HepG2 (cell line): ENCODE results near the gene SPOCD1. TPM values are rescaled to one million over a fixed set of nuclear protein-coding genes. Genes with fewer than 3 reads are reported as not detected.

ENCODE experiments used
- ATAC-seq: fragments of 200-7000 bp; cut with Tn5 transposase; 3 replicates; pipeline ENCODE4 v1.9.1; 2020; ENCODE audit warnings: mild to moderate bottlenecking, moderate library complexity
- BruUV-seq: library from RNA; stranded (reverse); fragments of 400-500 nt; replicated peaks from 2 replicates; lab custom pipeline; 2021; lab: Mats Ljungman, UMichigan
- CTCF ChIA-PET: fragments of 300-600 bp; formaldehyde crosslinking; extraction: SDS; loops from one replicate; lab custom pipeline; 2021; ENCODE audit warnings: low total read pairs, inconsistent platforms, low intra/inter-chr PET ratio; lab: Yijun Ruan, JAX
- POLR2A ChIA-PET: fragments of 350-600 bp; sonication (Branson Sonifier 250); formaldehyde crosslinking; loops from one replicate; lab custom pipeline; 2020; ENCODE audit warnings: antibody characterized with exemption, inconsistent platforms; lab: Yijun Ruan, JAX
- DNase-seq: peaks from one replicate; pipeline ENCODE4 v3.0.0-alpha.2; 2015; ENCODE audit warnings: low spot score
- FAIRE-seq: peaks from 3 replicates; lab custom pipeline; 2011; peaks lifted over from hg19 to GRCh38; lab: Jason Lieb, UNC
- H2AFZ ChIP-seq: one replicate; pipeline ENCODE4 v1.6.1; 2011; ENCODE audit warnings: low read length, inconsistent platforms
- H3K27ac ChIP-seq: fragments of 300-600 bp; 3 replicates; pipeline ENCODE4 v1.8.0; 2011; ENCODE audit warnings: mixed run types, mild to moderate bottlenecking, mixed read lengths, low read length, inconsistent platforms; ENCODE audit not compliant: insufficient read depth; ENCODE audit errors: extremely low read length
- H3K27me3 ChIP-seq, 2 experiments: fragments of 200-600 bp in 1 of 2; 2 replicates in 1 of 2; 3 replicates in 1 of 2; pipeline versions ENCODE4 v1.6.0 to v1.8.0; 2011; ENCODE audit warnings: low read length in 2 of 2, mild to moderate bottlenecking in 2 of 2, moderate library complexity in 2 of 2, inconsistent platforms in 1 of 2; ENCODE audit not compliant: insufficient read depth in 2 of 2, control insufficient read depth in 1 of 2
- H3K36me3 ChIP-seq, 2 experiments: fragments of 200-600 bp in 1 of 2; replicated peaks in 1 of 2; 2 replicates in 1 of 2; 3 replicates in 1 of 2; pipeline versions ENCODE4 v1.5.1 to v1.8.0; 2011; ENCODE audit warnings: low read length in 2 of 2, inconsistent platforms in 1 of 2; ENCODE audit not compliant: insufficient read depth in 2 of 2, control insufficient read depth in 1 of 2
- H3K4me1 ChIP-seq: 2 replicates; pipeline ENCODE4 v1.5.1; 2012; ENCODE audit warnings: low read length, inconsistent platforms; ENCODE audit not compliant: insufficient read depth
- H3K4me2 ChIP-seq: 2 replicates; pipeline ENCODE4 v1.6.0; 2011; ENCODE audit warnings: low read depth, low read length, inconsistent platforms
- H3K4me3 ChIP-seq, 3 experiments: fragments of 200-600 bp in 1 of 3; sonication (generic), shearing (Covaris generic) in 1 of 3; replicated peaks in 1 of 3; 2 replicates each; pipeline ENCODE4 v1.5.1; 2011 to 2016; ENCODE audit warnings: low read length in 3 of 3, inconsistent platforms in 2 of 3, low read depth in 2 of 3, mild to moderate bottlenecking in 2 of 3, control low read depth in 1 of 3, mixed read lengths in 1 of 3; ENCODE audit not compliant: insufficient read depth in 1 of 3
- H3K79me2 ChIP-seq: one replicate; pipeline ENCODE4 v1.6.1; 2011; ENCODE audit warnings: low read length, inconsistent platforms; ENCODE audit not compliant: insufficient read depth
- H3K9ac ChIP-seq: 2 replicates; pipeline ENCODE4 v1.6.0; 2011; ENCODE audit warnings: mild to moderate bottlenecking, low read depth, low read length, inconsistent platforms; ENCODE audit not compliant: insufficient read depth
- H3K9me3 ChIP-seq: 2 replicates; pipeline ENCODE4 v1.5.1; 2012; ENCODE audit warnings: mild to moderate bottlenecking, low read length
- H4K20me1 ChIP-seq: 2 replicates; pipeline ENCODE4 v1.6.0; 2011; ENCODE audit warnings: inconsistent platforms, mild to moderate bottlenecking, low read length, moderate library complexity; ENCODE audit not compliant: insufficient read depth
- CENPT ChIP-seq: sonication (generic); formaldehyde crosslinking; IDR thresholded peaks from 2 replicates; pipeline ENCODE4 v1.8.0; 2022; ENCODE audit warnings: low read depth, mild to moderate bottlenecking, moderate library complexity, missing genetic modification reagents
- FOXK1 ChIP-seq: sonication (generic); formaldehyde crosslinking; IDR thresholded peaks from 2 replicates; pipeline ENCODE4 v1.4.0; 2020; ENCODE audit warnings: low read depth, missing genetic modification reagents, borderline replicate concordance
- PPARG ChIP-seq: conservative IDR thresholded peaks from 2 replicates; pipeline ENCODE4 v1.6.1; 2016; ENCODE audit warnings: missing biosample characterization, missing genetic modification reagents
- RFXAP ChIP-seq: sonication (generic); formaldehyde crosslinking; IDR thresholded peaks from 2 replicates; pipeline ENCODE4 v1.4.0; 2020; ENCODE audit warnings: missing genetic modification reagents, borderline replicate concordance
- SMAD3 ChIP-seq: sonication (generic); formaldehyde crosslinking; IDR thresholded peaks from 2 replicates; pipeline ENCODE4 v1.4.0; 2020; ENCODE audit warnings: missing genetic modification reagents
- TCF12 ChIP-seq, 2 experiments: fragments of 450-650 bp in 1 of 2; sonication (generic) in 1 of 2; formaldehyde crosslinking in 1 of 2; IDR thresholded peaks; 2 replicates each; pipeline versions ENCODE4 v1.6.1 to v1.8.0; 2017 to 2022; ENCODE audit warnings: antibody characterized with exemption in 1 of 2, mild to moderate bottlenecking in 1 of 2, missing genetic modification reagents in 1 of 2, moderate library complexity in 1 of 2
- TRIM24 ChIP-seq: sonication (generic); formaldehyde crosslinking; IDR thresholded peaks from 2 replicates; pipeline ENCODE4 v1.8.0; 2022; ENCODE audit warnings: mild to moderate bottlenecking, missing genetic modification reagents
- ZNF382 ChIP-seq: sonication (generic); formaldehyde crosslinking; IDR thresholded peaks from 2 replicates; pipeline ENCODE4 v1.5.0; 2020; ENCODE audit warnings: missing genetic modification reagents, mild to moderate bottlenecking, borderline replicate concordance
- WGBS: methylation state at CpG from one replicate; pipeline ENCODE4 v1.1.6; 2017; ENCODE audit warnings: low lambda C conversion rate; 5-methylcytosine and 5-hydroxymethylcytosine counted together
- in situ Hi-C: cut with HindIII; loops from 2 replicates; pipeline ENCODE4 v1.10.0; 2017; ENCODE audit warnings: low pct_unique_long_range_greater_than_20kb; ENCODE audit not compliant: extremely low pct_ligation_motif_present
- intact Hi-C: fragments of 100-400 bp; cut with micrococcal nuclease; formaldehyde crosslinking; loops from one replicate; pipeline ENCODE4 v1.10.0; 2022; ENCODE audit not compliant: unreplicated experiment
- polyA plus RNA-seq, 8 experiments: library from polyadenylated mRNA; depleted of rRNA in 3 of 8; stranded (reverse) in 7 of 8; unstranded in 1 of 8; fragments of >200 nt; fragmentation: Illumina TruSeq in 4 of 8; extraction: Trizol in 4 of 8; gene quantifications; 2 replicates each; pipeline versions ENCODE4 v1.2.1 to v1.2.3, GENCODE V29; 2011 to 2016; ENCODE audit warnings: low read depth in 4 of 8, missing spikeins in 1 of 8, mixed read lengths in 1 of 8; ENCODE audit not compliant: insufficient read depth in 1 of 8
- total RNA-seq, 5 experiments: library from RNA; depleted of rRNA; stranded (reverse); fragments of >200 nt; fragmentation: Illumina TruSeq; extraction: Trizol; gene quantifications; 2 replicates each; pipeline ENCODE4 v1.2.3, GENCODE V29; 2016; ENCODE audit warnings: low read depth in 1 of 5
- TF ChIP-seq, protein P1 (sequence below): IDR thresholded peaks from 2 replicates; pipeline ENCODE4 v1.6.1; 2016; ENCODE audit warnings: low read depth, missing genetic modification reagents, missing compliant biosample characterization
- TF ChIP-seq, protein P2 (sequence below): sonication (generic); formaldehyde crosslinking; conservative IDR thresholded peaks from 2 replicates; pipeline ENCODE4 v1.4.0; 2020; ENCODE audit warnings: missing genetic modification reagents

Gene SPOCD1
- total and polyA plus RNA-seq, 2 of the 13 experiments (the other 11 are each of a cell fraction or from before 2014, with no cell fraction given), result 0.24 to 0.29 TPM

DNA sequence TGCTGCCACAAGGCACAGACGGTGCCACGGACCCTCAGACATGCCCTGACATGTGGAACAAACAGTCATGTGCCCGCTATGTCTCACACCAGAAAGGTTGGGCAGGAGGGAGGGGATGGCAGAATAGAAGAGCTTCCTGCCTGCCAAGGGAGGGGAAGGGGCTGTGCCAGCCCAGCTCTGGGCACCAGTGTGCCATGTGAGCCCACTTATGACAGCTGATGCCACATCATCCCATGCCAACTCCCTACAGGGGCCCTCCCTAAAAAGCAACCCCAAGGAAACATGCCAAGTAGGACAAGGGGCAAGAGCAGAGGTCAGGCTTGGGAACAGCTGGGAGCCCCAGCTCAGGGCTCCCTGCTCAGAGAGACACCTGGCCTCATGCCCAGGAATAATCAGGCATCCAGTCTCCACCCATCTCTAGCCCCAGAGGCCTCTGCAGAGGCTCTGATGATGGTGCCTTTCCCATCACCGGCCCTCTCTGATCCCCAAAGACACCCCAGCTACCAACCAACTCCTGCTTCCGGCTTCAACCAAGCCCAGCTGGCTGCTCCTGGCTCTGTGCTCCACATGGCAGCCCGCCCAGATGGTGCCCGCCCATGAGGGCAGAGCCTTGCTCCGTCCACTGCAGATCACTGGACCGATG, 62.0 kb downstream of the SPOCD1 start:
- no peaks in the 10 kb centered on the region for H4K20me1 ChIP-seq
- H3K36me3 ChIP-seq, result no peaks in the 10 kb centered on the region
- H3K4me1 ChIP-seq, result 0 out of 2 replicates have a peak, but pooled peaks cover 8% of the 10 kb centered on the region
- peaks cover 9 to 66% of the 10 kb centered on the region in 2 experiments for H3K27me3 ChIP-seq
- DNase-seq (no peak), FAIRE-seq (no peak), ATAC-seq (no peak)
- no peak overlapping the region for H3K4me2 ChIP-seq
- intact Hi-C loops (no loop called here), in situ Hi-C loops (no loop called here)
- TF ChIP-seq PPARG (0 out of 2 replicates have a peak, but pooled peaks have one; percentile 24), TRIM24 (CRISPR knock-in tag) (no peak)
- H3K9me3 ChIP-seq, result no peaks in the 10 kb centered on the region
- POLR2A ChIA-PET, result no interaction called here
- no peak overlapping the region for H3K4me3 ChIP-seq
- CTCF ChIA-PET, result no interaction called here
- no peak overlapping the region for H3K9ac ChIP-seq
- 19% methylated on average over 3 of the region's 9 CpGs for WGBS
- H3K27ac ChIP-seq, result no peak overlapping the region
- H3K79me2 ChIP-seq, result no peaks in the 10 kb centered on the region
- BruUV-seq, result no TSS peak
- H2AFZ ChIP-seq, result no peak overlapping the region

DNA sequence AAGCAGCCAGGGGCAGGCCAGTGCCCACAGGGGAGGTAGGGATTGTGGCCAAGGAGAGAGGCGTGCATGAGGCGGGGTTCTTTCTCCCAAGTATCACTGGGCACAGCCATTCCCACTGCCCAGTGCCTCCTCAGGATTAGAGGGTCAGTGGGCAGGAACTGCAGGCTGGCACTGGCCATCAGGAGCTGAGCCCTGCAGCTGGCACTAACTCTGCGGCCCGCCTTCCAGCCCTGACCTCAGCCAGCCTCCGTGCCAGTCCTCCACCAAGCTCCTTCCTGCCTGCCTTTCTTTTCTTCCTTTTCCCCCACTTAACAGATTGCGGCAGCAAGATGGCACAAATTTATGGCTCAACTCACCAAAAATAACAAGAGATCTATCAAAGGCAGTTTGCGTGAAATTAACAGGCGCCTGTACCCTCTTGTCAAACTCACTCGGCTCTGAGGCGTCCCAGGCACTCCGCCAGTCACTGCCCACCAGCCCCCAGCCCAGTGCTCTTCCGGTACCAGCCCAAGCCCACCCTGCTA, 62.8 kb downstream of the SPOCD1 start:
- 39% methylated on average over 9 of the region's 12 CpGs for WGBS
- DNase-seq (no peak), FAIRE-seq (no peak), ATAC-seq (no peak)
- Histone ChIP-seq H3K36me3 (no peaks in the 10 kb centered on the region), H4K20me1 (no peaks in the 10 kb centered on the region), H2AFZ (no peak overlapping the region), H3K27me3 (peaks cover 5 to 66% of the 10 kb centered on the region in 2 experiments), H3K79me2 (no peaks in the 10 kb centered on the region), H3K4me2 (no peak overlapping the region), H3K9me3 (no peaks in the 10 kb centered on the region), H3K27ac (no peak overlapping the region), H3K4me1 (0 out of 2 replicates have a peak, but pooled peaks cover 8% of the 10 kb centered on the region), H3K4me3 (no peak overlapping the region), H3K9ac (no peak overlapping the region)
- intact Hi-C loops (no loop called here), in situ Hi-C loops (no loop called here)
- ChIA-PET POLR2A (no interaction called here), CTCF (no interaction called here)
- no TSS peak for BruUV-seq
- TF ChIP-seq ZNF382 (CRISPR knock-in tag) (no peak), TCF12 (IDR thresholded peaks at IDR 0.05) (no peak), TCF12 (CRISPR knock-in tag; IDR thresholded peaks at IDR 0.05) (no peak), RFXAP (no peak), CENPT (CRISPR knock-in tag) (no peak), SMAD3 (CRISPR knock-in tag) (no peak), FOXK1 (CRISPR knock-in tag) (no peak)
- TF ChIP-seq, protein P1, sequence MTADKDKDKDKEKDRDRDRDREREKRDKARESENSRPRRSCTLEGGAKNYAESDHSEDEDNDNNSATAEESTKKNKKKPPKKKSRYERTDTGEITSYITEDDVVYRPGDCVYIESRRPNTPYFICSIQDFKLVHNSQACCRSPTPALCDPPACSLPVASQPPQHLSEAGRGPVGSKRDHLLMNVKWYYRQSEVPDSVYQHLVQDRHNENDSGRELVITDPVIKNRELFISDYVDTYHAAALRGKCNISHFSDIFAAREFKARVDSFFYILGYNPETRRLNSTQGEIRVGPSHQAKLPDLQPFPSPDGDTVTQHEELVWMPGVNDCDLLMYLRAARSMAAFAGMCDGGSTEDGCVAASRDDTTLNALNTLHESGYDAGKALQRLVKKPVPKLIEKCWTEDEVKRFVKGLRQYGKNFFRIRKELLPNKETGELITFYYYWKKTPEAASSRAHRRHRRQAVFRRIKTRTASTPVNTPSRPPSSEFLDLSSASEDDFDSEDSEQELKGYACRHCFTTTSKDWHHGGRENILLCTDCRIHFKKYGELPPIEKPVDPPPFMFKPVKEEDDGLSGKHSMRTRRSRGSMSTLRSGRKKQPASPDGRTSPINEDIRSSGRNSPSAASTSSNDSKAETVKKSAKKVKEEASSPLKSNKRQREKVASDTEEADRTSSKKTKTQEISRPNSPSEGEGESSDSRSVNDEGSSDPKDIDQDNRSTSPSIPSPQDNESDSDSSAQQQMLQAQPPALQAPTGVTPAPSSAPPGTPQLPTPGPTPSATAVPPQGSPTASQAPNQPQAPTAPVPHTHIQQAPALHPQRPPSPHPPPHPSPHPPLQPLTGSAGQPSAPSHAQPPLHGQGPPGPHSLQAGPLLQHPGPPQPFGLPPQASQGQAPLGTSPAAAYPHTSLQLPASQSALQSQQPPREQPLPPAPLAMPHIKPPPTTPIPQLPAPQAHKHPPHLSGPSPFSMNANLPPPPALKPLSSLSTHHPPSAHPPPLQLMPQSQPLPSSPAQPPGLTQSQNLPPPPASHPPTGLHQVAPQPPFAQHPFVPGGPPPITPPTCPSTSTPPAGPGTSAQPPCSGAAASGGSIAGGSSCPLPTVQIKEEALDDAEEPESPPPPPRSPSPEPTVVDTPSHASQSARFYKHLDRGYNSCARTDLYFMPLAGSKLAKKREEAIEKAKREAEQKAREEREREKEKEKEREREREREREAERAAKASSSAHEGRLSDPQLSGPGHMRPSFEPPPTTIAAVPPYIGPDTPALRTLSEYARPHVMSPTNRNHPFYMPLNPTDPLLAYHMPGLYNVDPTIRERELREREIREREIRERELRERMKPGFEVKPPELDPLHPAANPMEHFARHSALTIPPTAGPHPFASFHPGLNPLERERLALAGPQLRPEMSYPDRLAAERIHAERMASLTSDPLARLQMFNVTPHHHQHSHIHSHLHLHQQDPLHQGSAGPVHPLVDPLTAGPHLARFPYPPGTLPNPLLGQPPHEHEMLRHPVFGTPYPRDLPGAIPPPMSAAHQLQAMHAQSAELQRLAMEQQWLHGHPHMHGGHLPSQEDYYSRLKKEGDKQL, result no peak
- TF ChIP-seq, protein P2, sequence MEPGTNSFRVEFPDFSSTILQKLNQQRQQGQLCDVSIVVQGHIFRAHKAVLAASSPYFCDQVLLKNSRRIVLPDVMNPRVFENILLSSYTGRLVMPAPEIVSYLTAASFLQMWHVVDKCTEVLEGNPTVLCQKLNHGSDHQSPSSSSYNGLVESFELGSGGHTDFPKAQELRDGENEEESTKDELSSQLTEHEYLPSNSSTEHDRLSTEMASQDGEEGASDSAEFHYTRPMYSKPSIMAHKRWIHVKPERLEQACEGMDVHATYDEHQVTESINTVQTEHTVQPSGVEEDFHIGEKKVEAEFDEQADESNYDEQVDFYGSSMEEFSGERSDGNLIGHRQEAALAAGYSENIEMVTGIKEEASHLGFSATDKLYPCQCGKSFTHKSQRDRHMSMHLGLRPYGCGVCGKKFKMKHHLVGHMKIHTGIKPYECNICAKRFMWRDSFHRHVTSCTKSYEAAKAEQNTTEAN (CRISPR knock-in tag), result no peak
